H1 (cell line): ENCODE data around the gene FBXW8. TPM values are rescaled to one million over a fixed set of nuclear protein-coding genes. Genes with fewer than 3 reads are reported as not detected.

Experiments used
- EP300 ChIP-seq, 2 experiments: IDR thresholded peaks; 1 replicate in 1 of 2; 2 replicates in 1 of 2; pipeline ENCODE4 v1.6.1; 2011 to 2012; ENCODE audit warnings: low read depth in 2 of 2, low read length in 2 of 2, mild to moderate bottlenecking in 2 of 2, borderline replicate concordance in 1 of 2, inconsistent platforms in 1 of 2, moderate library complexity in 1 of 2
- KDM1A ChIP-seq: fragments of 200-600, 300-600 bp; sonication (generic); IDR thresholded peaks from 2 replicates; pipeline ENCODE4 v1.7.1; 2016; ENCODE audit warnings: mild to moderate bottlenecking, low read length, borderline replicate concordance
- MAFK ChIP-seq: IDR thresholded peaks from 2 replicates; pipeline ENCODE4 v1.6.1; 2012; ENCODE audit warnings: low read depth, mild to moderate bottlenecking, improper control_type of control experiment, low read length
- RBBP5 ChIP-seq: IDR thresholded peaks from 2 replicates; pipeline ENCODE4 v1.7.1; 2012; ENCODE audit warnings: low read depth, mild to moderate bottlenecking, inconsistent platforms, low read length, moderate library complexity, borderline replicate concordance
- RXRA ChIP-seq: IDR thresholded peaks from 2 replicates; pipeline ENCODE4 v1.6.1; 2011; ENCODE audit warnings: low read depth, mild to moderate bottlenecking, low read length, moderate library complexity; ENCODE audit not compliant: insufficient read depth
- SIN3A ChIP-seq, 2 experiments: IDR thresholded peaks in 1 of 2; conservative IDR thresholded peaks in 1 of 2; 2 replicates each; pipeline ENCODE4 v1.6.1; 2011 to 2012; ENCODE audit warnings: low read length in 2 of 2, improper control_type of control experiment in 1 of 2, low read depth in 1 of 2, mild to moderate bottlenecking in 1 of 2
- TBP ChIP-seq: IDR thresholded peaks from 2 replicates; pipeline ENCODE4 v1.6.1; 2011; ENCODE audit warnings: low read depth, low read length, improper control_type of control experiment
- polyA plus RNA-seq, 7 experiments: library from polyadenylated mRNA; depleted of rRNA in 3 of 7; stranded (reverse) in 5 of 7; unstranded in 2 of 7; fragments of >200 nt in 5 of 7; fragments of 200-250 nt in 2 of 7; gene quantifications; 1 replicate in 5 of 7; 2 replicates in 1 of 7; 4 replicates in 1 of 7; pipeline versions ENCODE4 v1.2.1 to v1.2.3, GENCODE V29; 2011 to 2013; ENCODE audit warnings: missing spikeins in 2 of 7, mixed read lengths in 2 of 7
- total RNA-seq: library from RNA; stranded (reverse); fragmentation: NEBNext Ultra II Directional; extraction: Animal tissue kit (Norgen Biotek cat#: 25700); gene quantifications from 2 replicates; pipeline ENCODE4 v1.2.1, GENCODE V29; 2021
- TF ChIP-seq, protein P1 (sequence below): IDR thresholded peaks from 2 replicates; pipeline ENCODE4 v1.6.1; 2012; ENCODE audit warnings: inconsistent platforms

Gene FBXW8
- total and polyA plus RNA-seq, 2 of the 8 experiments (the other 6 are each of a cell fraction or from before 2014, with no cell fraction given): 15.8 to 16.0 TPM

DNA sequence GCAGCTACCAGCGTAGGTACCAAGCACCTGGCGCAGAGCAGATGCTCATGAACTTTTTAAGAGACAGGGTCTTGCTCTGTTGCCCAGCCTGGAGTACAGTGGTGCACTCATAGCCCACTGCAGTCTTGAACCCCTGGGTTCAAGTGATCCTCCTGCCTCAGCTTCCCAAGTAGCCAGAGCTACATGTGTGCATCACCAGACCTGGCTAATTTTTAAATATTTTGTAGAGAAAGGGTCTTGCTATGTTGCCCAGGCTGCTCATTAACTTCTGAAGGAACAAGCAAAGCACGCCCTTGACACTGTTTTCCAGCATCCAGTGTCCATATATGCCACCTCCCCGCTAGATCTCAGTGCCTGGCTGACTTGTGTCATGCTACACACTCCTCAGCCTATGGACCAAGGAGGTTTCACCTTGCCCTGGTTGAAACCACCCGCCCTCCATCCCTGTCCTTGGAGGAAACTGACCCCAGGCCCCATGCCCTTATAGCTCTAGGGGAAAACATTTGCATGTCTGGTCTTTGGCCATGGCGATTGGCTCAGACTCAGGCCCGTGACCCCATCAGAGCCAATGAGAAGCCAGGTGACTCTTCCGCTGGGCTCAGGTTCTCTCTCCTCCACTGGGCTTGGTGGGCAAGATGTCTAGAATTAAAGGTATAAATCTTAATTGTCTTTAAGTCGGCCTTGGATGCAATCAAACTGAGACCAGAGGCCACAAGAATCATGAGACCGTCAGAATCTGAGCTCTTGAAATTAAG is 162.2 kb downstream of the FBXW8 start (continued):
- TF ChIP-seq RBBP5 (no peak), TBP (no peak), SIN3A (conservative IDR thresholded peaks at IDR 0.05 in 1 of 2, IDR thresholded peaks at IDR 0.05 in 1 of 2; ENCODE audit: low read depth in 1 of 2, low read length in 2 of 2) (no peak), RXRA (no peak), EP300 (IDR thresholded peaks at IDR 0.05; ENCODE audit: borderline replicate concordance in 1 of 2, low read depth in 2 of 2, low read length in 2 of 2) (no peak), KDM1A (no peak), MAFK (no peak)
- TF ChIP-seq, protein P1, sequence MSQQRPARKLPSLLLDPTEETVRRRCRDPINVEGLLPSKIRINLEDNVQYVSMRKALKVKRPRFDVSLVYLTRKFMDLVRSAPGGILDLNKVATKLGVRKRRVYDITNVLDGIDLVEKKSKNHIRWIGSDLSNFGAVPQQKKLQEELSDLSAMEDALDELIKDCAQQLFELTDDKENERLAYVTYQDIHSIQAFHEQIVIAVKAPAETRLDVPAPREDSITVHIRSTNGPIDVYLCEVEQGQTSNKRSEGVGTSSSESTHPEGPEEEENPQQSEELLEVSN: no peak
